Endodermal cell (in vitro differentiated cells): ENCODE measurements around the gene LPP. TPM values are rescaled to one million over a fixed set of nuclear protein-coding genes. Genes with fewer than 3 reads are reported as not detected.

Experiments used
- DNase-seq: peaks from one replicate; pipeline ENCODE4 v3.0.0-alpha.2; 2017
- H3K27ac ChIP-seq: 2 replicates; pipeline ENCODE4 v1.5.1; 2013; ENCODE audit warnings: mild to moderate bottlenecking, low read depth, low read length, moderate library complexity
- H3K27me3 ChIP-seq: 2 replicates; pipeline ENCODE4 v1.6.1; 2013; ENCODE audit warnings: mild to moderate bottlenecking, low read length, moderate library complexity; ENCODE audit not compliant: insufficient read depth, control insufficient read depth, poor library complexity, severe bottlenecking
- H3K36me3 ChIP-seq: 2 replicates; pipeline ENCODE4 v1.7.0; 2013; ENCODE audit warnings: mild to moderate bottlenecking, low read length, moderate library complexity; ENCODE audit not compliant: control insufficient read depth, insufficient read depth
- H3K4me1 ChIP-seq: one replicate; pipeline ENCODE4 v1.7.0; 2013; ENCODE audit warnings: low read length; ENCODE audit not compliant: control insufficient read depth, insufficient read depth
- H3K4me3 ChIP-seq: 2 replicates; pipeline ENCODE4 v1.5.1; 2013; ENCODE audit warnings: mild to moderate bottlenecking, low read length, moderate library complexity
- H3K9ac ChIP-seq: 2 replicates; pipeline ENCODE4 v1.6.1; 2013; ENCODE audit warnings: mild to moderate bottlenecking, low read length, moderate library complexity; ENCODE audit not compliant: poor library complexity, severe bottlenecking; ENCODE audit errors: extremely low read depth
- H3K9me3 ChIP-seq: 2 replicates; pipeline ENCODE4 v1.6.1; 2013; ENCODE audit warnings: mild to moderate bottlenecking, low read length, moderate library complexity; ENCODE audit not compliant: control insufficient read depth
- H3K27ac Mint-ChIP-seq: 2 replicates; pipeline ENCODE4 v1.8.0; 2020; ENCODE audit warnings: mixed read lengths
- H3K27me3 Mint-ChIP-seq: 2 replicates; pipeline ENCODE4 v1.8.0; 2021; ENCODE audit warnings: mild to moderate bottlenecking, mixed read lengths; ENCODE audit not compliant: insufficient read depth
- H3K36me3 Mint-ChIP-seq: 2 replicates; pipeline ENCODE4 v1.8.0; 2020; ENCODE audit warnings: low read depth, mixed read lengths
- H3K4me1 Mint-ChIP-seq: 2 replicates; pipeline ENCODE4 v1.8.0; 2020; ENCODE audit warnings: mixed read lengths
- H3K4me3 Mint-ChIP-seq: 2 replicates; pipeline ENCODE4 v1.8.0; 2020; ENCODE audit warnings: mild to moderate bottlenecking, moderate library complexity, mixed read lengths
- H3K9me3 Mint-ChIP-seq: 2 replicates; pipeline ENCODE4 v1.8.0; 2020; ENCODE audit warnings: mild to moderate bottlenecking, mixed read lengths
- WGBS, 2 experiments: methylation state at CpG; one replicate each; pipeline versions ENCODE4 v1.1.5 to v1.1.7; 2013; ENCODE audit warnings: missing lambda C conversion rate in 2 of 2, mixed read lengths in 1 of 2; ENCODE audit not compliant: insufficient coverage in 1 of 2, insufficient read length in 1 of 2; 5-methylcytosine and 5-hydroxymethylcytosine counted together
- total RNA-seq, 2 donors: library from RNA; stranded (reverse); fragmentation: NEBNext Ultra II Directional in 1 of 2; extraction: Animal tissue kit (Norgen Biotek cat#: 25700) in 1 of 2; gene quantifications; 2 replicates in 1 of 2; 3 replicates in 1 of 2; pipeline ENCODE4 v1.2.1, GENCODE V29; 2021
- TF ChIP-seq, protein P1 (sequence below): fragments of 200-600 bp; sonication (generic); conservative IDR thresholded peaks from 2 replicates; pipeline ENCODE4 v1.5.0; 2021; ENCODE audit warnings: antibody characterized with exemption, mild to moderate bottlenecking

The LPP gene
- total RNA-seq, 2 donors from 2014 or later: 78.0 to 105 TPM

DNA sequence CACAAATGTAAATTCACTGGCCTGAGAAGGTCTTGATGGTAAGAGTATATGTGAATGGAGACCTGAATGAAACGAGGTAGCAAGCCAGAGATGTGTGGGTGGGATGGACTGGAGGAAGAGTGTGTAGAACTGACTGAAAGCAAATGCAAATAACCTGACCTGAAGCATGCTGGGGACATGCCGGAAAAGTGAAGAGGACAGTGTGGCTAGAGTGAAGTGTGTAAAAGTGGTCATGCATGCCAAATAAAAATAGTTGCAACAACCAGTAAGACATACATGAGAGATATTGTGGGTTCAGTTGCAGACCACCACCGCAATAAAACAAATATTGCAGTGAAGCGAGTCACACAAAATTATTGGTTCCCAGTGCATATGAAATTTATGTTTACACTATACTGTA, 82.3 kb downstream of the LPP start:
- no peak overlapping the region for H3K4me3 ChIP-seq
- H3K27ac ChIP-seq: no peak overlapping the region
- peaks cover 4% of the 10 kb centered on the region for H3K4me1 Mint-ChIP-seq
- no peaks in the 10 kb centered on the region for H3K9me3 Mint-ChIP-seq
- H3K4me1 ChIP-seq: no peaks in the 10 kb centered on the region
- no peak for DNase-seq
- H3K27me3 ChIP-seq: no peaks in the 10 kb centered on the region
- H3K4me3 Mint-ChIP-seq: no peak overlapping the region
- WGBS, 2 experiments: 85 to 94% methylated on average over 2 to 4 of the region's 4 CpGs
- TF ChIP-seq, protein P1, sequence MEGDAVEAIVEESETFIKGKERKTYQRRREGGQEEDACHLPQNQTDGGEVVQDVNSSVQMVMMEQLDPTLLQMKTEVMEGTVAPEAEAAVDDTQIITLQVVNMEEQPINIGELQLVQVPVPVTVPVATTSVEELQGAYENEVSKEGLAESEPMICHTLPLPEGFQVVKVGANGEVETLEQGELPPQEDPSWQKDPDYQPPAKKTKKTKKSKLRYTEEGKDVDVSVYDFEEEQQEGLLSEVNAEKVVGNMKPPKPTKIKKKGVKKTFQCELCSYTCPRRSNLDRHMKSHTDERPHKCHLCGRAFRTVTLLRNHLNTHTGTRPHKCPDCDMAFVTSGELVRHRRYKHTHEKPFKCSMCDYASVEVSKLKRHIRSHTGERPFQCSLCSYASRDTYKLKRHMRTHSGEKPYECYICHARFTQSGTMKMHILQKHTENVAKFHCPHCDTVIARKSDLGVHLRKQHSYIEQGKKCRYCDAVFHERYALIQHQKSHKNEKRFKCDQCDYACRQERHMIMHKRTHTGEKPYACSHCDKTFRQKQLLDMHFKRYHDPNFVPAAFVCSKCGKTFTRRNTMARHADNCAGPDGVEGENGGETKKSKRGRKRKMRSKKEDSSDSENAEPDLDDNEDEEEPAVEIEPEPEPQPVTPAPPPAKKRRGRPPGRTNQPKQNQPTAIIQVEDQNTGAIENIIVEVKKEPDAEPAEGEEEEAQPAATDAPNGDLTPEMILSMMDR: no peak
- H3K27ac Mint-ChIP-seq: no peak overlapping the region
- H3K9ac ChIP-seq: no peak overlapping the region
- peaks cover 39% of the 10 kb centered on the region for H3K36me3 ChIP-seq
- H3K9me3 ChIP-seq: no peaks in the 10 kb centered on the region
- no peaks in the 10 kb centered on the region for H3K27me3 Mint-ChIP-seq
- no peaks in the 10 kb centered on the region for H3K36me3 Mint-ChIP-seq

DNA sequence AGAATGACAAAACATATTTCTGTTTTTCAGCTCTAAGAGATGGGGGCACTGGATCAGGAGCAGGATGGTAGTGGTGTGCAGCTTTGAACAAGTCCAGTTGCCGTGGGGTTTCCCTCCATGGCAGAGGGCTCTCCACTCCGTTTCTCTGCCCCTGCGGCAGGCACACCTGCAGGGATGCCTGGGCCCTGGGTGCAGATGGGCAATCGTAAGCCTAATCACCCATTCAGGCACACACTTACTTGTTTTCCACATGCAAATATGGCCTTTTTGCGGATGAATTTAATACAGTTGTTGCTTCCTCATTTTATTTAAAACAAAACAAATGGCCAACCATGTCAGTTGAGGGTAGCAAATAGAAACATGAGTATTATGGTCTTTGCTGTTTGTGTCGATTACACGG, 85.1 kb downstream of the LPP start:
- TF ChIP-seq, protein P1: no peak
- no peaks in the 10 kb centered on the region for H3K9me3 Mint-ChIP-seq
- H3K27me3 ChIP-seq: no peaks in the 10 kb centered on the region
- H3K4me1 Mint-ChIP-seq: peaks cover 7% of the 10 kb centered on the region
- no peaks in the 10 kb centered on the region for H3K9me3 ChIP-seq
- DNase-seq: no peak
- H3K27me3 Mint-ChIP-seq: no peaks in the 10 kb centered on the region
- no peak overlapping the region for H3K27ac Mint-ChIP-seq
- H3K27ac ChIP-seq: no peak overlapping the region
- no peaks in the 10 kb centered on the region for H3K4me1 ChIP-seq
- no peak overlapping the region for H3K4me3 Mint-ChIP-seq
- H3K36me3 ChIP-seq: peaks cover 34% of the 10 kb centered on the region
- WGBS, 2 experiments: 79 to 92% methylated on average over 3 to 7 of the region's 7 CpGs
- no peak overlapping the region for H3K4me3 ChIP-seq
- no peak overlapping the region for H3K9ac ChIP-seq
- no peaks in the 10 kb centered on the region for H3K36me3 Mint-ChIP-seq

GRCh38 chr3:188239577-188239976, 85.6 kb downstream of the LPP start:
- Histone ChIP-seq H3K27me3 (no peaks in the 10 kb centered on the region), H3K9me3 (no peaks in the 10 kb centered on the region), H3K36me3 (peaks cover 37% of the 10 kb centered on the region), H3K9ac (no peak overlapping the region), H3K4me3 (no peak overlapping the region), H3K4me1 (no peaks in the 10 kb centered on the region), H3K27ac (no peak overlapping the region)
- Mint-ChIP-seq H3K27me3 (no peaks in the 10 kb centered on the region), H3K27ac (no peak overlapping the region), H3K4me1 (peaks cover 7% of the 10 kb centered on the region), H3K9me3 (no peaks in the 10 kb centered on the region), H3K4me3 (no peak overlapping the region), H3K36me3 (no peaks in the 10 kb centered on the region)
- no peak for DNase-seq
- TF ChIP-seq, protein P1: no peak
- WGBS, 2 experiments: 90% methylated on average over 1 of the region's 1 CpG; no CpG with 5 or more reads in 1 of the 2 experiments
